Aorta (tissue), 5 donors: ENCODE data around the gene BRIX1. TPM values are rescaled to one million over a fixed set of nuclear protein-coding genes. Genes with fewer than 3 reads are reported as not detected.

Experiments used
- ATAC-seq: fragments of 200-7000 bp; cut with Tn5 transposase; one replicate; pipeline ENCODE4 v1.9.1; 2022; ENCODE audit warnings: moderate library complexity; ENCODE audit not compliant: low FRiP score
- DNase-seq, 2 donors: peaks; one replicate each; pipeline ENCODE4 v3.0.0-alpha.2; 2020
- H3K27ac ChIP-seq, 2 donors: one replicate each; pipeline ENCODE4 v1.5.1; 2013; ENCODE audit warnings: low read length in 2 of 2, mild to moderate bottlenecking in 2 of 2, moderate library complexity in 2 of 2, control low read depth in 1 of 2, inconsistent platforms in 1 of 2, low read depth in 1 of 2
- H3K27me3 ChIP-seq, 2 donors: one replicate each; pipeline ENCODE4 v1.6.1; 2013; ENCODE audit warnings: control low read depth in 1 of 2, low read length in 1 of 2, mild to moderate bottlenecking in 1 of 2, moderate library complexity in 1 of 2; ENCODE audit not compliant: insufficient read depth in 2 of 2, control insufficient read depth in 1 of 2
- H3K36me3 ChIP-seq, 2 donors: one replicate each; pipeline ENCODE4 v1.6.1; 2013; ENCODE audit warnings: control low read depth in 1 of 2, low read length in 1 of 2, mild to moderate bottlenecking in 1 of 2; ENCODE audit not compliant: insufficient read depth in 2 of 2, control insufficient read depth in 1 of 2
- H3K4me1 ChIP-seq, 2 donors: one replicate each; pipeline ENCODE4 v1.6.1; 2013; ENCODE audit warnings: low read length in 2 of 2, control low read depth in 1 of 2, mild to moderate bottlenecking in 1 of 2, moderate library complexity in 1 of 2; ENCODE audit not compliant: insufficient read depth in 2 of 2, control insufficient read depth in 1 of 2
- H3K4me3 ChIP-seq, 2 donors: one replicate each; pipeline ENCODE4 v1.5.1; 2013; ENCODE audit warnings: low read length in 2 of 2, control low read depth in 1 of 2, mild to moderate bottlenecking in 1 of 2
- H3K9me3 ChIP-seq: one replicate; pipeline ENCODE4 v1.6.1; 2013; ENCODE audit warnings: mild to moderate bottlenecking, low read length; ENCODE audit not compliant: control insufficient read depth
- WGBS, 2 donors: extraction: QIAGEN DNeasy Blood & Tissue Kit; methylation state at CpG; one replicate each; pipeline ENCODE4 v1.1.7; 2013; 5-methylcytosine and 5-hydroxymethylcytosine counted together
- intact Hi-C, 2 donors: fragments of 100-400 bp; cut with DNase I; formaldehyde crosslinking; loops; one replicate each; pipeline versions ENCODE4 v1.14.2 to v1.15.0; 2022
- polyA plus RNA-seq, 2 donors: library from polyadenylated mRNA; stranded (reverse); fragments of 200-250 nt; gene quantifications; one replicate each; pipeline ENCODE4 v1.2.3, GENCODE V29; 2013
- total RNA-seq, 2 donors: library from RNA; stranded (reverse); fragmentation: NEBNext Ultra II Directional; extraction: Animal tissue kit (Norgen Biotek cat#: 25700); gene quantifications; one replicate each; pipeline ENCODE4 v1.2.1, GENCODE V29; 2021
- donor health status: healthy with polysubstance abuse.
- donor health status: Bipolar disorder and iron deficiency.
- donor health status: DM: no; HTN: no; CAD: no.
- donor health status: DM: no; HTN: no; CAD: no.
- donor health status: DM: yes; HTN: yes; CAD: no.

The BRIX1 gene
- total and polyA plus RNA-seq, 4 donors: 12.4 to 19.0 (median 15.8) TPM

GRCh38 chr5:34886392-34887119, 29.0 kb upstream of the BRIX1 start:
- DNase-seq: no peak
- no peaks in the 10 kb centered on the region for H3K36me3 ChIP-seq
- intact Hi-C loops: no loop called here
- no peak for ATAC-seq
- no peaks in the 10 kb centered on the region for H3K27me3 ChIP-seq
- WGBS, 2 donors: 89 to 92% methylated on average over 3 of the region's 3 CpGs
- no peak overlapping the region for H3K4me3 ChIP-seq
- no peaks in the 10 kb centered on the region for H3K9me3 ChIP-seq
- no peaks in the 10 kb centered on the region for H3K4me1 ChIP-seq
- no peak overlapping the region for H3K27ac ChIP-seq

GRCh38 chr5:34889394-34889793, 26.1 kb upstream of the BRIX1 start:
- no peak overlapping the region for H3K27ac ChIP-seq
- no peak overlapping the region for H3K4me3 ChIP-seq
- no peaks in the 10 kb centered on the region for H3K27me3 ChIP-seq
- H3K9me3 ChIP-seq: no peaks in the 10 kb centered on the region
- H3K4me1 ChIP-seq: peaks cover 0 to 3% of the 10 kb centered on the region in 2 donors
- no peak for DNase-seq
- 93 to 99% methylated on average over 1 of the region's 1 CpG for WGBS, 2 donors
- no peaks in the 10 kb centered on the region for H3K36me3 ChIP-seq
- intact Hi-C loops: no loop called here
- no peak for ATAC-seq

DNA sequence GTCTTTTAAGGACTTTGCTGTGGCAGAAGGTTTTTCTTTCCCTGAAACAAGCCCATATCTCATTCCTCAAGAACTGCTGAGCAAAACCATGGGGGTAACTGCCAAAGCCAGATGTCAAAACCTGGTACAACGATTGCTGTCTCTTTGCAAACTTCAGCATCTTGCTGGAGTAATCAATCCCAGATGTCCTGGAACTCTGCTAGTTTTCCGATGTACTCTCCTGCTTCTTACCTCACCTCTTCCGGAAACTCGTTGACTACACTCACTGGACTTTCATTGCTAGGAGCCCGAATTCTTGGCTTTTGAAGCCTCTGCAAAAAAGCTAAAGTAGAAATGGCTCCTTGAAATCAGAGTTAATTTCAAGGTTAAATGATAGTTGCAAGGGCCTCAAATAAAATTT, 23.5 kb upstream of the BRIX1 start:
- H3K9me3 ChIP-seq: no peaks in the 10 kb centered on the region
- no peaks in the 10 kb centered on the region for H3K27me3 ChIP-seq
- WGBS, 2 donors: 12 to 19% methylated on average over 5 of the region's 5 CpGs
- no peaks in the 10 kb centered on the region for H3K36me3 ChIP-seq
- ATAC-seq (no peak), DNase-seq (no peak)
- intact Hi-C loops: loop anchor here in 1 of 2 donors (10.0 kb wide), 1 partner anchor 237 kb away; the partner anchor contains the start of gene RAI14
- H3K4me3 ChIP-seq: peak overlapping the region in 1 of 2 donors; percentile 34
- peaks cover 0 to 3% of the 10 kb centered on the region in 2 donors for H3K4me1 ChIP-seq
- no peak overlapping the region for H3K27ac ChIP-seq

GRCh38 chr5:34892414-34892813, 23.1 kb upstream of the BRIX1 start:
- intact Hi-C loops: loop anchor here in 1 of 2 donors (10.0 kb wide), 1 partner anchor 238 kb away; the partner anchor contains the start of gene RAI14
- no peak for ATAC-seq
- H3K27me3 ChIP-seq: no peaks in the 10 kb centered on the region

DNA sequence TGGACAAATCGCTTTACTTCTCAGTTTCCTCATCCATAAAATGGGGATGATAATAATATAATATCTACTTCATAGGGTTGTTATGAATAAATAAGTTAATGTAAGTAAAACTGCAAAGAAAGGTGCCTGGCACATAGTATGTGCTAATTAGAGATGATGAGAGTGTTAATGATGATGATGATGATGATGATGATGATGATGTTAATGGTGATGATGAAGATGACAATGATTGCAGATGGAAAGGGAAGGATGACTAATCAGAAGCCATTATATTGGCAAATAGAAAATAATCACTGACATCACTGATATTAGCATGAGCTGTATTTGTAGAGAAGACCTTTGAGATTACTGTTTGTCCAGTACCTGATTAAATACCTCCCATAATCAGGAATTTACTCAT, 20.8 kb upstream of the BRIX1 start:
- no peaks in the 10 kb centered on the region for H3K36me3 ChIP-seq
- H3K9me3 ChIP-seq: no peaks in the 10 kb centered on the region
- no peak overlapping the region for H3K27ac ChIP-seq
- intact Hi-C loops: loop anchor here (5.0 to 10.0 kb wide), 3 partner anchors 237 to 372 kb away; partner anchors contain the start of gene RAI14 (in 2 of the 2)
- no peak overlapping the region for H3K4me3 ChIP-seq
- ATAC-seq (no peak), DNase-seq (no peak)
- H3K4me1 ChIP-seq: peaks cover 0 to 3% of the 10 kb centered on the region in 2 donors
- no peaks in the 10 kb centered on the region for H3K27me3 ChIP-seq
- WGBS, 2 donors: 97 to 98% methylated on average over 1 of the region's 1 CpG

More at GRCh38 chr5:34892414-34892813, 23.1 kb upstream of the BRIX1 start:
- H3K9me3 ChIP-seq: no peaks in the 10 kb centered on the region
- H3K4me3 ChIP-seq: no peak overlapping the region
- H3K36me3 ChIP-seq: no peaks in the 10 kb centered on the region
- no peak for DNase-seq
- no peak overlapping the region for H3K27ac ChIP-seq
- H3K4me1 ChIP-seq: peaks cover 0 to 3% of the 10 kb centered on the region in 2 donors
- WGBS, 2 donors: 88 to 89% methylated on average over 6 of the region's 6 CpGs

- Histone ChIP-seq H3K4me3 (no peak overlapping the region), H3K9me3 (no peaks in the 10 kb centered on the region), H3K27ac (no peak overlapping the region), H3K36me3 (no peaks in the 10 kb centered on the region), H3K27me3 (no peaks in the 10 kb centered on the region), H3K4me1 (peaks cover 0 to 3% of the 10 kb centered on the region in 2 donors)
- DNase-seq (no peak), ATAC-seq (no peak)
- 88 to 89% methylated on average over 2 of the region's 2 CpGs for WGBS, 2 donors
- intact Hi-C loops: loop anchor here (5.0 to 10.0 kb wide), 3 partner anchors 239 to 374 kb away; partner anchors contain the start of gene RAI14 (in 2 of the 2)
Measured at GRCh38 chr5:34895641-34896419, 19.7 kb upstream of the BRIX1 start.

DNA sequence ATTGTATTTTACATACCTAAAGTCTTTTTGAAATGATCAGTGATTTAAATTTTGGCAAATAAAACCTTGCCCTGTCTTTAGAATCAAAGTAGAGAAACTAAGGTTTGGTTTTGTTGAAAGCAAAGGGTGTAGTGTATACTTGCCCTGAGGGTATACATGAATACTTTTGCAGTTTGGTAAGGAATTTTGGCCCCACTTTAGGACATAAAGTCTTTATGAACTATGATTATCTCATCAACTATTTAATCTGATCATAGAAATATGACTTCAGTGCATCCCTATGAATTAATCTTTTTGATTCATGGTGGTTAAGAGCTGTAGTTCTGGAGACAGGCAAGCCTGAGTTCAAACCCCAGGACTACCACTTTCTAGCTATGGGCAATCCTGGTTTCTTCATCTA, 17.9 kb upstream of the BRIX1 start:
- intact Hi-C loops: loop anchor here (1.0 to 10.0 kb wide), 5 partner anchors 240 to 411 kb away; partner anchors contain the start of gene RAI14 (in 2 of the 2)
- H3K36me3 ChIP-seq: peaks cover 0 to 1% of the 10 kb centered on the region in 2 donors
- no peaks in the 10 kb centered on the region for H3K27me3 ChIP-seq
- H3K4me1 ChIP-seq: no peaks in the 10 kb centered on the region
- no peaks in the 10 kb centered on the region for H3K9me3 ChIP-seq
- DNase-seq (no peak), ATAC-seq (no peak)
- no peak overlapping the region for H3K27ac ChIP-seq
- H3K4me3 ChIP-seq: no peak overlapping the region

GRCh38 chr5:34898258-34898895, 17.1 kb upstream of the BRIX1 start:
- Histone ChIP-seq H3K36me3 (peaks cover 0 to 1% of the 10 kb centered on the region in 2 donors), H3K4me3 (no peak overlapping the region)
- peak; percentile 86 for ATAC-seq

More at GRCh38 chr5:34898258-34898895, 17.1 kb upstream of the BRIX1 start:
- intact Hi-C loops: loop anchor here (1.0 to 10.0 kb wide), 5 partner anchors 241 to 412 kb away; partner anchors contain the start of gene RAI14 (in 2 of the 2)
- no peaks in the 10 kb centered on the region for H3K27me3 ChIP-seq
- 0 to 1% methylated on average over 3 of the region's 3 CpGs for WGBS, 2 donors
- peak; percentile 64 to 80 for DNase-seq
- no peaks in the 10 kb centered on the region for H3K4me1 ChIP-seq
- H3K27ac ChIP-seq: no peak overlapping the region
- no peaks in the 10 kb centered on the region for H3K9me3 ChIP-seq
